NCI-H2107 (cell line): ENCODE measurements around the gene CAMSAP1.
"Not testable (repeated sequence)": the region's sequence is repeated elsewhere in the genome, so short reads cannot be mapped to it uniquely, and the experiment has no call there.

Source experiments
- DNase-seq: peaks from one replicate; lab custom pipeline; 2025; lab: John Stamatoyannopoulos, UW

Gene CAMSAP1

DNA sequence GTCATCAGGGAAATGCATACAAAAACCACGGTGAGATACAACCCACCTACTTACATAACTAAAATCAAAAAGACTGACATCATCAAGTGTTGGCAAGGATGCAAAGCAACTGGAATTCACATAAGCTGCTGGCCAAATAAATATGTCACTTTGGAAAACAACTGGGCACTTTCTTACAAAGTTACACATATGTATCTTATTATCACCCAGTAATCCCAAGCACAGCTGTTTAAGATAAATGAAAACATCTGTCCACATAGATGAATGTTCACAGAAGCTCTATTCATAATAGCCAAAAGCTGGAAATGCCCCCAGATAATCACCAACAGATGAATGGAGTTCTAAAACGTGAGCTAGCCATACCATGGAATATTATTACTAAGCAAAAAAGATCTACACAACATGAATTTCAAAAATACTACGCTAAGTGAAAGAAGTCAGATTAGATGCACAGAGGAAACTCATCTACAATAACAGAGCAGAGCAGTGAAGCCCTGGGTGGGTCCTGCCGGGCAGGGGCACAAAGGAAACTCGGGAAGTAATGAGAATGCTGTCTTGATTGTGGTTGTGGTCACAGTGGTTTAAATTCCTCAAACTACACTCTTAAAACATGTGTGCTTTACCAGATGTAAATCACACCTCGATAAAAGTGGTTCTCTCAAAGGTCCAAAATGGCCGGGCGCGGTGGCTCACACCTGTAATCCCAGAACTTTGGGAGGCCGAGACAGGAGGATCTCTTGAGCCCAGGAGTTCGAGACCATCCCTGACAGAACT lies 8.5 kb downstream of the CAMSAP1 start:
- no peak for DNase-seq

DNA sequence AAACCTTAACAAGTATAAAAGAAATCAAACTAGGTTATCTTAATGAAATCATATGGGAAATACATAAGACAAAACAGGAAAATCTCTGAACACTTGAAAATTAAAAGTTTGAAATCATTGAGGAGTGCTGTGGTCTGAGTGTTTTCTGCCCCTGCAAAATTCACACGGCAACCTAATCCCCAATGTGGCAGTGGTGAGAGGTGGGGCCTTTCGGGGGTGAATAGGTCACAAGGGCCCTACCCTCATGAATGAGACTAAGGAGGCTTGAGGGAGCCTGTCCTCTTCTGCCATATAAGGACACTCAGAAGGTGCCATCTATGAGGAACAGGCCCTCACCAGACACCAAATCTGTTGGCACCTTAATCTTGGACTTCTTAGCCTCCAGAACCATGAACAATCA lies 10.7 kb downstream of the CAMSAP1 start:
- no peak for DNase-seq

DNA sequence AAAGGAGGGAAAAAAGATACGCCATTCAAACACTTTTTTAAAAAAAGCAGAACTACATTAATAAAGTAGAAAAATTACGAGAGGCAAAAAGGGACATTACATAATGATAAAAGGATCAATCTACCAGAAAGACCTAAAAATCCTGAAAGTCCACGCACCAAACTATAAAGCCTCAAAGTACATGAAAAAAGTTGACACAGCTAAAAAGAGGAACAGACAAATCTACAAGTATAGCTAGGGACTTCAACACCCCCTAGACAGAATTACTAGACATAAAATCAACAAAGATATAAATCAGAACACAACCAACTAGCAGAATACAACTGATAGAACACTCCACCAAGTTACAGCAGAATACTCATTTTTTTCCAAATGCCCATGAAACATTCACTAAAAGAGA lies 11.1 kb downstream of the CAMSAP1 start:
- no peak for DNase-seq

DNA sequence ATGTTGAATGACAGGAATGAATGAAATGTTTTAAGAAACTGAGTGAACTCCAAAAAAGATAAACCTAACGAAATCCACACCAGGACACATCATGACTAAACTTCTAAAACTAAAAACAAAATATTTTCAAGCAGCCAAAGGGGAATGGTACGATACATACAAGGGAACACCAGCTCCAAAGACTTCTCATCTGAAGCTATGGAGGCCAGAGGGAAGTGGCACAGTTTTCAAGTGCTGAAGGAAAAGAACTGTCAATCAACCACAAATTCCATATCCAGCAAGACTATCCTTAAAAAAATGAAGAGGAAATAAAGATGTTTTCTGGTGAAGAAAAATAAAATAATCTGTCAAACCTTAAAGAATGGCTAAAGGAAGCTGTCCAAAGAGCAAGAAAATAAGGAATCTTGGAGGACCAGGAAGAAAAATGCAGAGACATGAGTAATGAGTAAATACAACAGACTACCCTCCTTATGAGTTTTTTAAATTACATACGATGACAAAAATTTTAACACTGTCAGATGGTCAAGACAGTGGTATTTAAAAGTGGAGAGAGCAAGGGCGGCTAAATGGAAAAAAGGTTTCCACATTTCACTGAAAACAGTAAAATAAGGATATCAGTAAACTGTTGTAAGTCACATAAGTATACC lies 12.0 kb downstream of the CAMSAP1 start:
- DNase-seq: no peak

DNA sequence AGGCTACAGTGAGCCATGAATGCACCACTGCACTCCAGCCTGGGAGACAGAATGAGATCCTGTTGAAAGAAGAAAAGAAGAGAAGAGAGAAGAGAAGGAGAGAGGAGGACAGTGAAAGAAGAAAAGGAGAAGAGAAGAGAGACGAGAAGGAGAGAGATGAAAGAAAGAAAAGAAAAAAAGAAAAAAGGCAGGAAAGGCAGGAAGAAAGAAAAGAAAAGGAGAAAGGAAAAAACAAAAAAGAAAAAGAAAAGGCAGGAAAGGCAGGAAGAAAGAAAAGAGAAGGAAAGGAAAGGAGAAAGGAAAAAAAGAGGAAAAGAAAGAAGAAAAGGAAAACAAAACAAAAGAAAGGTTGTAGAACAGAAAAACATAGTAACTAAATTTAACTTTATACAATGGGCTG lies 14.2 kb downstream of the CAMSAP1 start:
- no peak for DNase-seq

DNA sequence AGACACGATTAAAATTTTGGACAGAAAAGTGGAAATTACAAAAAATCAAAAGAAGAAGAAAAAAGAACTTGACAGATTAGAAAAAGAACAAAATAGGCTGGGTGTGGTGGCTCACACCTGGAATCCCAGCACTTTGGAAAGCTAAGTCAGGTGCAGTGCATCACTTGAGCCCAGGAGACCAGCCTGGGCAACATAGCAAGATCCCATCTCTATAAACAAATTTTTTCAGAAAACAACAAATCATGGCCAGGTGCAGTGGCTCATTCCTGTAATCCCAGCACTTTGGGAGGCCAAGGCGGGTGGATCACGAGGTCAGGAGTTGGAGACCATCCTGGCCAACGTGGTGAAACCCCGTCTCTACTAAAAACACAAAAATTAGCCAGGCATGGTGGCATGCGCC lies 15.0 kb downstream of the CAMSAP1 start:
- not testable (repeated sequence) for DNase-seq

DNA sequence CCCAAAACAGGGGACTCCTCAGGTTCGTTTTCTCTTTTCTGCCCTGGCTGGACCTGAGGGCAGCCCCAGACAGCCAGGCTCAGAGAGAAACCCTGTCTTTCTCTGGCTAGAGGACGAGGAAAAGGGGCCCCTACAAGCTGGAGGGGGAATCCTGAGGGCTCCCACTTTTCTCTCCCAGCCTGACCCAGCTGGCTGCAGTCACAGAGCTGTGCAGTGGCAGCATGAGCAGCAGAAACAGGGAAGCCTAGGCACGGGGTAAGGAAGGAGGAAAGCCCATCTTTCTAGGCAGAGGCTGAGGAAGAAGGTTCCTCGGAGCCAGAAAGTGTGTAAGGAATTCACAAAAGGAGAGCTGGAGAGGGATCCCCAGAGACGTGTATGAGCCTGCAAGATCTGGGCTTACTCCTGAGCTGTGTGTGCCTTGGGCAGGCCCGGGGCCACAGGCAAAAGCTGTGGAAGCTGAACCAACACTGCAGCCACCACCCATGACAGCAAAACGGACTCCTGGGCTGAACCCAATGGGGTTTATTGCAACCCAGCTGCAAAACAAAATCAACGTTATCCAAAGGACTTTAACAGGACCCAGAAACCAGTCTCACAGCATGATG lies 16.2 kb downstream of the CAMSAP1 start:
- no peak for DNase-seq

DNA sequence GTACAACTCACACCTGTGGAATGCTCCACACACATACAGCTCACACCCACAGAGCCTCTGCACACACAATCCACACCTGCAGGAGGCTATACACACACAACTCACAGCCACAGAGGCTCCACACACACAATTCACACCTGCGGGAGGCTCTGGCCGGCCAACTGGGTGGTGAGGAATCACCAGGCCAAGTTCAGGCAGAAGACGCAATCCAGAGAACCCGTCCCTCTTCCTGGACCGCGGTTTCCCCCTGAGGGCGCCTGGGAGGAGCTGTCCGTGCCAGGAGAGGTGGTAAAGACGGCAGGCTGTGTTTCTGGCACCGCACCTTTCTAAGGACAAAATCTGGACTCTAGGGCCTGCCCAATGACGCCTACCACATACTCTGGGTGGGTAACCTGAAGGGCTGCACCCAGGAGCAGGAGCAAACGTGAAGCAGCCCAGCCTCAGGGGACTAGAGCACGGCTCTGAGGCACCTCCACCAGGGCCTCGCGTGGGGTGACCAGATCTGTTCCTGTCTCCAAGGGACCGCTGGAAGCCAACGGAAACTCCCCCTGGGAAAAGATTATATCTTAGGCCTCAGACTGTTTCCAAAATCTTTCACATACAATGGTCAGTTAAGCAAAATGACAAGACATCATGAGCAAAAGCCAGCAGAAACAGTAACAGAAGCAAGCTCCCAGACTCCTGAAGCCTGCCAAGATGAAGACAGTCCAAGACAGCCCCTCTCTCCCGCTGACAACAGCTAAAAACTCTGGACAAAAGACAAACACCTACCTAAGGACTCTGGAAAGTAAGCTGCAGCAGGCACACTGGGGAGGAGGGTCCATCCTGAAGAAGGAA lies 16.9 kb downstream of the CAMSAP1 start:
- no peak for DNase-seq

DNA sequence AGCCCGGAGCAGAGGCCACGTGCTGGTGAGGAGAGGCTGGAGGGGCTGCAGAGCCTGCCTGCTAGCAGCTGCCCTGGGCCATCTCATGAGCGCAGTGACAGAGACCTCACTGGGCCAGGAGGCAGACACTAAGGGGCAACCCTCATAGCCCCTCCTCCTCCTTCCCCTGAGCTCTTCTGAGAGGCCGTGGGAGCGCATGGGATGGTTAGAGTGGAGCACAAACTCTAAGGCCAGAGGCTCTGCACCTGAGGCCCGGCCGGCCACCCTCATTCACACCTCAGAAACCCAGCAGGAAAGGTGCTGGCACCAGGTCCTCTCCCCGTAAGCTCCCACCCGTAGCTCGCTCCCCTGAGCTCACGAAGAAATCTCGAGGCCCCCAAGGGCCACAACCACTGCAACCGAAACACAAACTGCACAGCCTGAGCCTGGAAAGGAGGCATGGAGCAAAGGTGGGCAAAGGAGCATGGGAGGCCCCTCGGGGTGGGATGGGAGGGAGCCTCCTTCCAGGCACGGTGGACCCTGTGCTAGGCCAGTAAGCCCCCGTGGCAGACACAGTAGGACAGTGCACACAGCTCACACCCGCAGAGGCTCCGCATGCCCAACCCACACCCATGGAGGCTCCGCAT lies 17.7 kb downstream of the CAMSAP1 start:
- DNase-seq: no peak

DNA sequence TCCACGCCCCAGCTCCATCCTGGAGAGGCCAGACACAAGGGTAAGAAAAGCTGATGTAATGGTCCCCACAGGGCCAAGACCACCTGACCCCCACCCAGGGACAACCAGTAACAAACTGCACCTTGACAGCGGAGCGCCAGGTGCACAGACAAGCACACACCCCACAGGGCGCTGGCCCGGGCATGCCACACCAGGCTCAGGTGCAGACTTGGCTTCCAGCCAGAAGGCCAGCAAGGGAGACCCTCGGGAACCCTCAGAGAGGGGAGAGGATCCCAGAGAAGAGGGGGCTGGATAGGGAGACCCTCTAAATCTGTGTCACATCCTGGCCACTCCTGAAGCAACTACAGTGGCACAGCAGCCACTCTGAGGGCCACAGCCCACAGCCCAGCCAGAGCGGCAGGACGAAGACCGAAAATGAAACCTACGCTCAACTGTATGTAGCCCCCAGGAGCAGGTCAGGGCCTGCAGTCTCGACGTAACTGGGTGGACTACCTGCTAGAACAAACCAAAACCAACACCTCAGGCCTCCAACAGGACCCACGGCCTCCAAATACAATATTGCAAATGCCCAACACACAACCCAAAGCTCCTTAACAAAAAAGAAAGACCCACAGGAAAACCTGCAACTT lies 18.5 kb downstream of the CAMSAP1 start:
- no peak for DNase-seq

DNA sequence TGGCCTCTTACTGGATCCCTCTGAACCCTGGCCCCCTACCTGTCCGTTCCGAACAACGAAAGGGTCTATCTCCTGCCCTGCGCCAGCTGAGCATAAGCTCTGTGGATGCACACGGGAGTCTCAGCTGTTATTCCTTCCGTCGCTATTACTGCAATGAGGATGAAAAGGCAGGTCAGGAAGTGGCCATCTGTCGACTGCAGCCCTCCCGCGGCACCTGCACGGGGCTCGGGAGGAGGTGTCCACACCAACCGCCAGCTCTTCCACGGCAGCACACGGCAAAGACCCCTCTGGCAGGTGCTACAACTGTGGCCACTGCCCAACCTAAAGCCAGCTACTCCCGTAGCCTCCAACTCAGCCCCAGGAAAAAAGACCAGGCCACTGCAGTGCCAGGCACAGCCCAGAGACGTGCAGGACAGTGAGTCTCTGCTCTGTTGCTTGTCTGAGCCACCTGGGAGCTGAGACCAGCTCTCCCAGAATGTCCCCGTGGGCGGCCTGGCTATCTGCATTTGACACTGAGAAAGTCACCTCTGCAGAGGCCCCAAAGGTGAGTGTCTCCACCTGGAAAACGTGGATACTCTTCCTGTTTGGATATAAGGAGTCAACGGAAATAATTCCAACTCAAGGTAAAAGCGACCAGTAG lies 19.1 kb downstream of the CAMSAP1 start:
- no peak for DNase-seq

DNA sequence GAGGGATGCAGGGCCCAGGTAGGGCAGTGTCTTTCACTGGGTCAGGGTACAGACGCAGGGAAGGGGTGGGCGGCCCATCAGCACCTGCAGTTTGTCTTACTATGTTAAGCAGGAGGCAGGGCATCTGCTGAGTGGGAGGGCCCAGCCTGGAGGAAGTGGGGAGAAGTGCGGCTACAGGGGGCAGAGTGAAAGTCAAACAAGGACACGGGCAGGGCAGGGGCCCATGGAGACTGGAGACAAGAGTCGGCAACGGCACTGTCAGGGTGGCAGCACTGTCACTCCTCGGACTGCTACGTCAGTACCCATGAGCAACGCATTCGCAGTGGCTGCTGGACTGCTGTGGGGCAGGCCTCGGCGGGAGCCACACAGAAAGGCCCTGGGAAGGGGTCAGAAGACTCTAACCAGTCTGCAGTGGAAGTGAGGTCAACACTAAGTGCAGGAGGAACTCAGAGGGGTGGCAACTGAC lies 19.7 kb downstream of the CAMSAP1 start:
- no peak for DNase-seq

DNA sequence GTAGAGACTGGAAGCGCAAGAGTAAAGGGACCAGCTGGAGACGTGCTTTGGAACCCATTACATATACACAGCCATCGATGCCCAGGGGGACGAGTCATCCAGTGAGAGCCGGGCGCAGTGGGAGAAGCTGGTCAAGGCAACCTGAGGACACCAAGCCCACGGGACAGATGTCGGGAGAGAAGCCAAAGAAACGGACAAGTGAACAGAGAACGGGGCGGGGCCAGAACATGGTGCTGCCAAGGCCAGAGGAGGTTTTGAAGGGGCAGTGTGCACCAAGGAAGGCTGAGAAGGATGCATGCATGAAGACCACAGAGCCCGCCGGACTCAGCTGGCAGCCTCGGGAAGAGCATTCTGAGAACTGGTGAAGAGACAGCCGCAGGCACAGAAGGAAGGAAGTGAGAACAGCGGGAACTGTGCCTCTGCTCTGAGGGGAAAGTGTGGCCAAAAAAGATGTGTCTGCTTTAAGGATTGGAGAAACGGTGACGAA lies 20.3 kb downstream of the CAMSAP1 start:
- no peak for DNase-seq

DNA sequence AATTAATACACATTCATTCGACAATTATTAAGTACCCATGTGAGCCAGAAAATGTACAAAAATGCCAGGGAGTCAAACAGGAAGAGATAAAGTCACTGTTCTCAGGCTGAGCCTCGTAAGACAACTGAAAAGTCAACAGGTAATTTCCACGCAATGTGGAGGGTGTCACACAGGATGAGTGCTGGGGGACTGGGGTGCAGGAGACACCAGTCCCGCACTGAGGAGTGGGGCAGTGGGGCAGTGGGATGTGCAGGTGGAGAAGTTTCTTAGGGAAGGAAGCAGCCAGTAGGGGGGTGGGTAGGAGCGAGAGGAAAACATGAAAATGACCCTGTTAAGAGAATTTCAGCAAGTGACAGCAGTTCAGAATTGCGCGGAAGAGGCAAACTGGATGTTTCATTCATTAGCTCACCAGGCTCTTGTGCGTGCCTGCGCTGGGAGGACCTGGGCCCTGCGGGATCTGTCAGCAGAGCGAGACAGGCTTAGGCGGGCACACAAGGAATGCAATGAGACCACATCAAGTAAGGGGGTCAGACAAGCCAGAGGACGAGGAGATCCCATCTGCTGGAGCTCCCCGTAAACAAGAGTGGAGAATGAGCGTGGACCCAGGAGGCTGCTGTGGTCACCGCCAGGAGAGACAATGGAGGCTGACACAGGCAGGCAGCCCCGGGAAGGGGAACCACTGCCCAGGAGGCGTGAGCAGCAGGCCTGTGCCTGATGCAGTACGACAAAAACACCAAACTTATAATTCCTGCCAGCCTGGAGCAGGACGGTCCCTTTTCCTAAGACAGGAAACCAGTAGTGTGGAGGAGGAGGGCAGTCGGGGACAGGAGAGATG lies 21.0 kb downstream of the CAMSAP1 start:
- no peak for DNase-seq

DNA sequence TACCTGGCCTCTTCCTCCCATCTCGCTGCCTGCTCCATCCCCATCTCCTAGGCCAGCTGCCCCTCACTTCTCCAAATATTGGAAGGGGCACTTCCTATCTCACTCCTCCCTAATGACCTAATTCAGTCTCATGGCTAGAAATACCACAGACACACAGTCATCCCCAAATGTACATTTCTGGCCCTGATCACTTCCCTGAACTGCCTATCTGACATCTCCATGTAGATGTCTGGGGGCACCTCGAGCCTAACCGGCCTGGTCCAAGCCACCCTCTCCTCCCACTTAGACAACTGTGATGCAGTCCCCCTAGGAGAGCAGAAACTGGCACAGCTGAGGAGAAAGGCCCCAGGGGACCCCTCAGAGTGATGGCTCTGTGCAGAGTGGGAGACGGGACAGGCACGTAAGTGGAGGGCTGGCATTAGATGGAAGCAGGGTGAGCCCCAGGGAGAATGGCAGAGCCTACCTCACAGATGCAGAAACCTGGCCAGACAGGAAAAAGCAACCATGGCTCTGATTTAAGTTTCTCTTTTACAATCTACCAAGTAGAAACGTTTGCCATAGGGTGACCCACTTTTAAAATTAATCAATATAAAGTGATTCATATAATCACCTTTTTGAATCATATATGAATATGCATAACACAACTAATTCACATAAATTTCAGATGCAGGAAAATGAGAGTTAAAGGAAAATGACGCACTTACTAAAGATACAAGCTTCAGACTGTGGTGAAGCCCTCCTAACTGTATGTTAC lies 22.1 kb downstream of the CAMSAP1 start:
- no peak for DNase-seq

DNA sequence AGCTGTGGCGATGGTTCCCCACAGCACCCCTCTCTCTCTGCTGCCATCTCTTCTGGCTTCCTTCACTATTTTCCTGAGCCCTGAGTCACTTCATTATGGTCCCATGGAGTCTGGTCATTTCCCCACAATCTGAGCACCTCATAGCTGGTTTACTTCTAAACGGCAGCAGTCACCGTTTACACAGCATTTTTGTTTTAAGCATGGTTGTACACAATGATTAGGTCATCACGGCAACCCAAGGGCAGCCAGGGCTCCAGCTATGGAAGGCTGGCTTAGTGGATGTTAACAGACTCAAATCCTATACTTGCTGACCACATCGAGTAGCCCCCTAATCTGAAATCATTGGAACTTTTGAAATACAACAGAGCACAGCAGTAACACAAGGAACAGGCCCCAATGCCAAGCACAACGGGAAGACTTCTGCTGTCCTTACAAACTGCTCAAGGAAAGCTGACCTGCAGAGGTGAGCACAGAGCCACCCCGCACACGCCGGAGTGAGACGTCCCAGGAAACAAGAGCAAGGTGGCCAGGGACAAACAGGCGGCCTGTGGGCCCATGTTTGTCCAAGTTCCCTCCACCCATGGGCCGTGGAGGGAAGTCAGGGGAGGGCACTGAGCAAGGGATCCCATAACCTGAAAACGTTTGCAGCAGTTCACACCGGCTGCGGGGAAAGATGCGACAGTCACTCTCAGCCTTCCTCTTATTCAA lies 22.9 kb downstream of the CAMSAP1 start:
- no peak for DNase-seq

DNA sequence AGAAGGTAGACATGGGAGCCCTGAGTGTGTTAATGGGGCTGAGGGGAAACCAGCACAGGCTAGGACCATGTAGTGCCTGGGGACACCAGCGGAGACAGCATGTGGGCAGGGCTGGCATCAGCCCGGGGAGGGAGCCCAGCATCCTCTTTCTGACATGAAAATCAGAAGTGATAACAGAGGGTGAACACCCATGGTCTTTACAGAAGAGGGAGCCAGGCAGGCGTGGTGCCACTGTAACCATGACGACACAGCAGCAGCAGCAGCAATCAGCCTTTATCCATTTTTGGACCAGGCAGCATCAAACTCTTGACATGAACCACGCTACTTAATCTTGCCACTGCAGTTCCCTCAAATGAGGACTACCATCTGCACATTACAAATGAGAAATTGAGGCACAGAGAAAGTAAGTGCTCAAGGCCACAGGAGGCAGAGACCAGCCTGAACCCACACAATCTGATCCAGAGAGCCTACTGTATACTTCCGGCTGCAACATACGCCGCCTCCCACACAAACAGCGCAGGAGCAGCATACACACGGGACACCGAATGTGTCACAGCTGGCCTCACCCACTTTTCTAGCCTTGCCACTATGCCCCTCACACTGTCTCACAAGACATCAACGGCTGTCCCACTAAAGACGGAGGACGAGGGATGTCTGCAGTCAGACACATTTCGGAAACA lies 23.8 kb downstream of the CAMSAP1 start:
- no peak for DNase-seq

DNA sequence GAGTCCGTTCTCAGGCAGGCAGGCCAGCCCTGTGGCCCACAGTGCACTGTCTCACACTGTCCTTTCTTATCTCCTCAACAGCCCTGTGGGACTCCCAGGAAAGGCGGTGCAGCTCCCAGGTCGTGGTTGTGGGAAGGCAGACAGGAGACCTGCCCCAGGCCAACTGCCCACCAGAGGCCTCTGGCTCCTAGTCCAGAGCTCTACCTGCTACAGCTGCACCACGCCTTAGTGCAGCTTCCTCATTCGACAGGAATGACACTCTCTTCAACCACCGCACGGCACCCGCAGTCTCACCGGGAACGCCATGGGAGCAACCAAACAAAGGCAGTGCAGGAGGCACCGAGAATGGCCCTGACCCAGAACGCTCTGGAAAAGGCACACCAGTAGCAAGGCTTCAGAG lies 25.3 kb downstream of the CAMSAP1 start:
- no peak for DNase-seq
